Heart left ventricle (tissue), 16 donors: ENCODE data around the gene NEK9. TPM values are rescaled to one million over a fixed set of nuclear protein-coding genes. Genes with fewer than 3 reads are reported as not detected.
A peak's percentile ranks its signal among the peaks of the same experiment; 100 is the strongest.
"Not testable (repeated sequence)": the region's sequence is repeated elsewhere in the genome, so short reads cannot be mapped to it uniquely, and the experiment has no call there.

Source experiments
- ATAC-seq, 4 donors: fragments of 200-7000 bp; cut with Tn5 transposase; one replicate each; pipeline ENCODE4 v1.9.1; 2020 to 2022; ENCODE audit warnings: moderate library complexity in 4 of 4, mild to moderate bottlenecking in 3 of 4, moderate number of reproducible peaks in 1 of 4
- DNase-seq, 5 donors: peaks; one replicate each; pipeline ENCODE4 v3.0.0-alpha.2; 2020
- H3K27ac ChIP-seq, 12 donors: fragments of 200-600 bp; sonication (generic) in 4 of 12; one replicate each; pipeline versions ENCODE4 v1.5.0 to v1.8.0; 2016 to 2022; ENCODE audit warnings: mild to moderate bottlenecking in 2 of 12
- H3K27me3 ChIP-seq, 9 donors: fragments of 200-600 bp; sonication (generic) in 2 of 9; one replicate each; pipeline versions ENCODE4 v1.5.1 to v1.8.0; 2016 to 2022; ENCODE audit warnings: mild to moderate bottlenecking in 3 of 9
- H3K36me3 ChIP-seq, 9 donors: fragments of 200-600 bp; sonication (generic) in 2 of 9; one replicate each; pipeline versions ENCODE4 v1.5.0 to v1.8.0; 2018 to 2022; ENCODE audit warnings: mild to moderate bottlenecking in 2 of 9
- H3K4me1 ChIP-seq, 12 donors: fragments of 200-600 bp; sonication (generic) in 4 of 12; one replicate each; pipeline versions ENCODE4 v1.5.0 to v1.8.0; 2016 to 2022; ENCODE audit warnings: mild to moderate bottlenecking in 3 of 12
- H3K4me3 ChIP-seq, 12 donors: fragments of 200-600 bp; sonication (generic) in 4 of 12; one replicate each; pipeline versions ENCODE4 v1.5.0 to v1.8.0; 2017 to 2022; ENCODE audit warnings: mild to moderate bottlenecking in 9 of 12, moderate library complexity in 4 of 12
- H3K9me3 ChIP-seq, 12 donors: fragments of 200-600 bp; sonication (generic) in 4 of 12; one replicate each; pipeline versions ENCODE4 v1.5.0 to v1.8.0; 2016 to 2022; ENCODE audit warnings: mild to moderate bottlenecking in 1 of 12
- CTCF ChIP-seq, 12 donors: fragments of 200-600 bp; sonication (generic) in 4 of 12; IDR thresholded peaks; one replicate each; pipeline versions ENCODE4 v1.5.0 to v1.8.0; 2018 to 2022; ENCODE audit warnings: antibody characterized with exemption in 12 of 12, mild to moderate bottlenecking in 5 of 12
- POLR2A ChIP-seq, 2 donors: fragments of 450-650 bp; IDR thresholded peaks; one replicate each; pipeline ENCODE4 v1.6.1; 2017; ENCODE audit warnings: antibody characterized with exemption in 2 of 2, mild to moderate bottlenecking in 2 of 2, moderate library complexity in 2 of 2
- whole genome bisulfite sequencing, 4 donors: extraction: QIAGEN DNeasy Blood & Tissue Kit in 2 of 4; methylation state at CpG; one replicate each; pipeline versions ENCODE4 v1.1.5 to v1.1.7; 2013 to 2018; 5-methylcytosine and 5-hydroxymethylcytosine counted together
- intact Hi-C, 10 donors: fragments of 100-400 bp; cut with DNase I; formaldehyde crosslinking; loops; one replicate each; pipeline versions ENCODE4 v1.11.1 to v1.14.2; 2022
- polyA plus RNA-seq, 2 donors: library from polyadenylated mRNA; stranded (reverse); fragments of 200-250 nt; gene quantifications; one replicate each; pipeline ENCODE4 v1.2.3, GENCODE V29; 2013
- total RNA-seq, 9 donors: library from RNA; depleted of rRNA in 2 of 9; stranded (reverse); fragments of >200 nt in 2 of 9; fragmentation: NEBNext Ultra II Directional in 3 of 9; extraction: Animal tissue kit (Norgen Biotek cat#: 25700) in 3 of 9; gene quantifications; one replicate each; pipeline versions ENCODE4 v1.1.0 to v1.2.4, GENCODE V29; 2016 to 2023
- donor health status: ischemic (EF 13 %, LVEDD 7.1; RV severe dilation, severe dysfunction).
- donor health status: healthy with polysubstance abuse.
- donor health status: DM: no; HTN: yes; CAD: no.
- donor health status: DM: no; HTN: no; CAD: no.
- donor health status: ischemic (EF 25% LVEDD 6.9; RV normal size, moderate dysfunction).
- donor health status: ischemic (EF 25% LVEDD 5.7; RV mildly dilated, moderate dysfunction).
- donor health status: healthy.
- donor health status: DM: yes; HTN: yes; CAD: no.
- donor health status: ischemic (EF 35%, LVEDD 5.7; RV mildly dilated, moderate dysfunction).
- donor health status: nonischemic (EF 11% LVEDD 7.7; RV severe dilation, severe dysfunction).
- donor health status: DM: yes; HTN: yes; CAD: no.
- donor health status: PGD.
- donor health status: ischemic (EF 29% LVEDD 5.4; RV normal size, mild dysfunction).
- donor health status: nonischemic (EF 23%, LVEDD 6.1; RV moderate dilation, normal function).

The NEK9 gene
- total and polyA plus RNA-seq, 11 donors: 40.1 to 114 (median 94.3) TPM

DNA sequence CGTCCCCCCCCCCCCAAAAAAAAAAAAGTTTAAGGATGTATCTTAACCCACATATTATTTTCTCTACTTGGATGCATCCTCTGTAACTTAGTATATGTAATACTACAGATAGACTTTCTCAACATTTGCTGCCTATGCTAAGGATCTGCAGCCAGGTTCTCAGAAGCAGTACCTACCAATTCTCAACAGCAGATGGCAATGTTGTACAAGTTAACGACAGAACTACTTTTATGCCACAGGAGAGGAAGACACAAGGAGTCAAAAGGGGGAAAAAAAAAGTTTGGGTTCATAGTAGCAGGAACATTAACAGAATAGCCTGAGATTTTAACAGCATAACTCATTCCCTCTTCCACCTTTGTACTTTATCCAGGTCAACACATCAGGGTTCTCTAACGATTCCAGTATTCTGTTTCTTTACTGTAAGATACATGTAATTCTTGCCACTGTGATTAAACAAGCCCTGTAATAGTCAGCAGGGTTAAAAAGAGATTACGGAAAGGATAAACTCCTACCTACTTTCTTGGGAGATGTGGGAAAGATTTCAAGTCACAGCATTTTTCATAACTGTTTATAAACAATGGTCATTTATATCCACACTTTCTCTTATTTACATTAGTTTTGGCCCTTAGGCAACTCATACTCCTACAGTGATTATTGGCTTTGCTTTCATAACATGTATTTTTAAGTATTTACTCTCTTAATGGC lies 5.7 kb upstream of the NEK9 start:
- peak in 3 of 4 donors; percentile 75 to 87 (median 81) for ATAC-seq
- peak overlapping the region in 3 of 12 donors; percentile 29 to 43 (median 33) for H3K27ac ChIP-seq
- peaks cover 0 to 19% (median 11%) of the 10 kb centered on the region in 12 donors for H3K4me1 ChIP-seq
- intact Hi-C loops: loop anchor here (1.0 to 10.0 kb wide), 11 partner anchors 45 to 532 kb away; partner anchors contain the start of genes ERG28 (in 1 of the 10), TMED10 (in 1 of the 10) and TTLL5 (in 1 of the 10)
- no peaks in the 10 kb centered on the region for H3K27me3 ChIP-seq
- H3K4me3 ChIP-seq: no peak overlapping the region
- TF ChIP-seq CTCF (IDR thresholded peaks at IDR 0.05): peak; percentile 60 to 83 (median 71)
- no peak for TF ChIP-seq POLR2A (IDR thresholded peaks at IDR 0.05)
- H3K9me3 ChIP-seq: no peaks in the 10 kb centered on the region
- peaks cover 0 to 57% (median 39%) of the 10 kb centered on the region in 9 donors for H3K36me3 ChIP-seq
- 37 to 49% (median 38%) methylated on average over 4 of the region's 4 CpGs for WGBS, 4 donors
- peak in 2 of 5 donors; percentile 52 to 60 for DNase-seq

GRCh38 chr14:75128596-75128990 lies 1.7 kb upstream of the NEK9 start:
- H3K27ac ChIP-seq: peak overlapping the region in 1 of 12 donors; percentile 99
- WGBS, 4 donors: 90 to 95% (median 92%) methylated on average over 5 of the region's 5 CpGs
- TF ChIP-seq CTCF (IDR thresholded peaks at IDR 0.05): no peak
- TF ChIP-seq POLR2A (IDR thresholded peaks at IDR 0.05): no peak
- H3K27me3 ChIP-seq: no peaks in the 10 kb centered on the region
- peaks cover 0 to 32% (median 17%) of the 10 kb centered on the region in 9 donors for H3K36me3 ChIP-seq
- no peaks in the 10 kb centered on the region for H3K9me3 ChIP-seq
- DNase-seq: no peak
- peaks cover 3 to 49% (median 29%) of the 10 kb centered on the region in 12 donors for H3K4me1 ChIP-seq
- H3K4me3 ChIP-seq: no peak overlapping the region
- intact Hi-C loops: loop anchor here in 4 of 10 donors (2.0 to 10.0 kb wide), 3 partner anchors 49 to 296 kb away; partner anchors contain the start of genes TMED10 (in 2 of the 4) and JDP2 (in 1 of the 4)
- ATAC-seq: no peak

- Histone ChIP-seq H3K27ac (peak overlapping the region in 11 of 12 donors; percentile 88 to 99 (median 97)), H3K9me3 (no peaks in the 10 kb centered on the region), H3K36me3 (peaks cover 0 to 27% (median 15%) of the 10 kb centered on the region in 9 donors), H3K27me3 (no peaks in the 10 kb centered on the region), H3K4me3 (peak overlapping the region; percentile 57 to 96 (median 80)), H3K4me1 (peaks cover 3 to 53% (median 29%) of the 10 kb centered on the region in 12 donors)
- 62 to 68% (median 64%) methylated on average over 10 of the region's 10 CpGs for WGBS, 4 donors
- no peak for DNase-seq
- no peak for ATAC-seq
- TF ChIP-seq POLR2A (IDR thresholded peaks at IDR 0.05): no peak
- no peak for TF ChIP-seq CTCF (IDR thresholded peaks at IDR 0.05)
- intact Hi-C loops: loop anchor here in 4 of 10 donors (2.0 to 10.0 kb wide), 3 partner anchors 49 to 297 kb away; partner anchors contain the start of genes TMED10 (in 2 of the 4) and JDP2 (in 1 of the 4)
Measured at GRCh38 chr14:75127903-75128595, 1.2 kb upstream of the NEK9 start.

GRCh38 chr14:75127474-75127820 lies 599 bp upstream of the NEK9 start:
- 15 to 33% (median 26%) methylated on average over 16 of the region's 16 CpGs for WGBS, 4 donors
- intact Hi-C loops: loop anchor here in 3 of 10 donors (5.0 to 10.0 kb wide), 2 partner anchors 50 to 297 kb away; partner anchors contain the start of genes TMED10 (in 2 of the 3) and JDP2 (in 1 of the 3)
- peaks cover 3 to 47% (median 29%) of the 10 kb centered on the region in 12 donors for H3K4me1 ChIP-seq
- H3K27ac ChIP-seq: peak overlapping the region; percentile 87 to 99 (median 97)
- not testable (repeated sequence) for ATAC-seq, DNase-seq, H3K27me3 ChIP-seq, H3K9me3 ChIP-seq
- H3K4me3 ChIP-seq: peak overlapping the region; percentile 57 to 96 (median 80)
- peaks cover 0 to 27% (median 17%) of the 10 kb centered on the region in 9 donors for H3K36me3 ChIP-seq
